ENCODE measurements around the gene TMEM259. TPM values are rescaled to one million over a fixed set of nuclear protein-coding genes. Genes with fewer than 3 reads are reported as not detected.

The TMEM259 gene
- total RNA-seq, 2 experiments from 2014 or later = 106 to 128 TPM

DNA sequence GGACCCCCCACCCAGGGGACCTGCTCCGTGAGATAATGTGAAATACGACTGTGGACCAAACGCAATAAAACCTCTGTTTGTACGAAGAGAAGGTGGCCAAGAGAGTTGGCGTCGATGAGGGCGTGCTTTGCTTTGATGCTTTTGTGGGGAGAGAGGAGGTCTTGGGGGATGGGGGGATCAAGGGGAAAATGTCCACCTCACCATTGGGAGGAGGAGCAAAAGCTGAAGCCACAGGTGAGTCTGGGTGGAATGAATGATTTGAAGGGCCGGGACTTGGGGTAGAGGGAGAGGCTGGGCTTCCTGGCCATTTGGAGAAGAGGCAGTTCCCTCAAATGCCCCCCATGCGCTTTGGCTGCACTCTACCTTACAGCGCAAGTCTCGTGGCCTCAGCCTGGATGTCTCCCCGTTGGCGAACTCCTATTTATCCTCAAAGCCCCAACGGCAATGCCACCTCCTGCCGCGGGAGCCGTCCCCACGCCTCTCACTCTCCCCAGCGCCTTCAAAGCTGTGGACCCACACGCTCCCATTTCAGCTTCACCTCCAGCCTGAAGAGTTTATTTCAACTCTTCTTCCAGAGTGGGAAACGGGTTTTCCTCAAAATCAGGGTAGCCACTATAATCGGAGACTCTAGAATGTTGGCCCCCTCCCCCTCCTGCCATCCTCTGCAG is 18.2 kb upstream of the TMEM259 start:
- ATAC-seq = no peak
- POLR2A ChIA-PET = interaction anchor here (0.6 to 1.1 kb wide), 6 partner anchors 10 to 684 kb away, joined by 3 to 4 read pairs (median 4); partner anchors contain the start of genes CNN2 and RNU6-2
- H3K27me3 Mint-ChIP-seq = no peaks in the 10 kb centered on the region
- CTCF ChIA-PET = interaction anchor here (0.7 to 1.7 kb wide), 7 partner anchors 8 to 486 kb away, joined by 3 to 7 read pairs (median 3); no protein-coding TSS in a partner anchor
- peaks cover 34% of the 10 kb centered on the region for H3K4me1 Mint-ChIP-seq
- DNase-seq = no peak
- intact Hi-C loops (cut with DNase I, micrococcal nuclease) = no loop called here
- H3K9me3 Mint-ChIP-seq (ENCODE audit: low read depth) = no peaks in the 10 kb centered on the region
- peak overlapping the region; percentile 74 for H3K27ac Mint-ChIP-seq
- H3K36me3 Mint-ChIP-seq (ENCODE audit: low read depth) = peaks cover 26% of the 10 kb centered on the region
- H3K4me3 Mint-ChIP-seq = peak overlapping the region; percentile 86

DNA sequence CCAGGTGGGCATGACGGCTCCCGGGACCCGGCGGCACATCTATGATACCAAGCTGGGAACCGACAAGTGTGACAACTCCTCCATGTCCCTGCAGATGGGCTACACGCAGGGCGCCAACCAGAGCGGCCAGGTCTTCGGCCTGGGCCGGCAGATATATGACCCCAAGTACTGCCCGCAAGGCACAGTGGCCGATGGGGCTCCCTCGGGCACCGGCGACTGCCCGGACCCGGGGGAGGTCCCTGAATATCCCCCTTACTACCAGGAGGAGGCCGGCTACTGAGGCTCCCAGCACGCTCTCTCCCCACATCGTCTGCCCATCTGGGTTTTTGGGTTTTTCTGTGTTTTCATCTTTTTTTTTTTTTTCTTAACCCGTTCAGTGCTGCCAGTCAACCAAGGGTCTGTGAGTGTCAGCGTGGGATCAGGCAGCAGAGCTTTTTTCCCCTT is 16.7 kb upstream of the TMEM259 start:
- POLR2A ChIA-PET = interaction anchor here (0.9 to 1.1 kb wide), 2 partner anchors 16 to 44 kb away, joined by 4 to 7 read pairs; partner anchors contain the start of gene RNU6-2
- peak overlapping the region; percentile 80 for H3K27ac Mint-ChIP-seq
- peaks cover 38% of the 10 kb centered on the region for H3K4me1 Mint-ChIP-seq
- DNase-seq = no peak
- intact Hi-C loops (cut with DNase I, micrococcal nuclease) = no loop called here
- H3K9me3 Mint-ChIP-seq (ENCODE audit: low read depth) = no peaks in the 10 kb centered on the region
- peak overlapping the region; percentile 52 for H3K4me3 Mint-ChIP-seq
- ATAC-seq = no peak
- H3K36me3 Mint-ChIP-seq (ENCODE audit: low read depth) = peaks cover 34% of the 10 kb centered on the region
- CTCF ChIA-PET = interaction anchor here (1.6 to 1.7 kb wide), 2 partner anchors 15 to 27 kb away, joined by 3 to 7 read pairs; no protein-coding TSS in a partner anchor
- no peaks in the 10 kb centered on the region for H3K27me3 Mint-ChIP-seq

- Mint-ChIP-seq H3K27ac (no peak overlapping the region), H3K36me3 (ENCODE audit: low read depth) (peaks cover 41% of the 10 kb centered on the region)
- CTCF ChIA-PET = interaction anchor here (1.0 to 1.3 kb wide), 2 partner anchors 10 to 28 kb away, joined by 3 to 4 read pairs; no protein-coding TSS in a partner anchor
Observed at GRCh38 chr19:1035998-1036621, 15.2 kb upstream of the TMEM259 start.

GRCh38 chr19:1032264-1032867 is 11.4 kb upstream of the TMEM259 start:
- Mint-ChIP-seq H3K4me3 (no peak overlapping the region), H3K27ac (no peak overlapping the region), H3K9me3 (ENCODE audit: low read depth) (no peaks in the 10 kb centered on the region), H3K4me1 (peaks cover 26% of the 10 kb centered on the region), H3K36me3 (ENCODE audit: low read depth) (peaks cover 37% of the 10 kb centered on the region), H3K27me3 (no peaks in the 10 kb centered on the region)
- DNase-seq (no peak), ATAC-seq (no peak)
- intact Hi-C loops (cut with DNase I, micrococcal nuclease) = no loop called here
- ChIA-PET POLR2A (interaction anchor here (0.5 to 0.7 kb wide), 2 partner anchors 11 to 14 kb away, joined by 3 read pairs; partner anchors contain the start of gene RNU6-2), CTCF (no interaction called here)

More at GRCh38 chr19:1035998-1036621, 15.2 kb upstream of the TMEM259 start:
- ATAC-seq (no peak), DNase-seq (no peak)
- POLR2A ChIA-PET = no interaction called here
- no peaks in the 10 kb centered on the region for H3K27me3 Mint-ChIP-seq
- intact Hi-C loops (cut with DNase I, micrococcal nuclease) = no loop called here
- no peaks in the 10 kb centered on the region for H3K9me3 Mint-ChIP-seq (ENCODE audit: low read depth)
- no peak overlapping the region for H3K4me3 Mint-ChIP-seq
- H3K4me1 Mint-ChIP-seq = peaks cover 36% of the 10 kb centered on the region

- Mint-ChIP-seq H3K27me3 (no peaks in the 10 kb centered on the region), H3K27ac (peak overlapping the region; percentile 74), H3K4me3 (peak overlapping the region; percentile 88), H3K9me3 (ENCODE audit: low read depth) (no peaks in the 10 kb centered on the region), H3K4me1 (peaks cover 30% of the 10 kb centered on the region), H3K36me3 (ENCODE audit: low read depth) (peaks cover 22% of the 10 kb centered on the region)
- DNase-seq (peak; percentile 76), ATAC-seq (peak; percentile 55)
- POLR2A ChIA-PET = interaction anchor here (0.6 to 1.0 kb wide), 3 partner anchors 12 to 241 kb away, joined by 3 read pairs; partner anchors contain the start of gene ABCA7
- CTCF ChIA-PET = interaction anchor here (0.7 to 1.1 kb wide), 5 partner anchors 9 to 166 kb away, joined by 3 to 5 read pairs (median 3); partner anchors contain the start of gene WDR18
- intact Hi-C loops (cut with DNase I, micrococcal nuclease) = loop anchor here in 1 of 2 experiments (1.0 to 5.0 kb wide), 3 partner anchors 12 to 379 kb away; partner anchors contain the start of genes ABCA7, ARHGAP45 and DAZAP1
Observed at GRCh38 chr19:1028062-1028926, 7.4 kb upstream of the TMEM259 start.

DNA sequence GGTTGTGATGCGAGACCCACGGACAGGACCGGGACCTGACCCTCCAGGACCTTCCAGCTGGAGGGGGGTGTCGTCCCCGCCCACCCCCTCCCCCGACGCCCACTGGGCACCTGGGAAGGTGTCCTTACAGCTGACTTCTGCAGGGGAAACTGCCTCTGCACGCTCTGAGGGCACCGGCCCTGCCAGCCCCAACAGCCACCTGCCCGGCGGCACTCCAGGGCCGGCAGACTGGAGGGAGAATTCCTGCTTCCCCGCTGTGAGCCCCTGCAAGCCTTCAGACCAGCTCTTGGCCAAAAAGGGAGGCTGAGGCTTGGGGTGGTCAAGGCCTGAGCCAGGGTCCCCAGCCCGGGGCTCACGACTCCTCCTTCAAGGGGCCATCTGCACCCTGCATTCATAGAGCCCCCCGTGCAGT is 6.7 kb upstream of the TMEM259 start:
- no peaks in the 10 kb centered on the region for H3K27me3 Mint-ChIP-seq
- DNase-seq = peak; percentile 46
- H3K4me3 Mint-ChIP-seq = peak overlapping the region; percentile 88
- no peaks in the 10 kb centered on the region for H3K9me3 Mint-ChIP-seq (ENCODE audit: low read depth)
- H3K36me3 Mint-ChIP-seq (ENCODE audit: low read depth) = peaks cover 16% of the 10 kb centered on the region
- intact Hi-C loops (cut with DNase I, micrococcal nuclease) = loop anchor here in 1 of 2 experiments (1.0 to 5.0 kb wide), 3 partner anchors 13 to 380 kb away; partner anchors contain the start of genes ABCA7, ARHGAP45 and DAZAP1
- peak overlapping the region; percentile 74 for H3K27ac Mint-ChIP-seq
- peaks cover 28% of the 10 kb centered on the region for H3K4me1 Mint-ChIP-seq
- CTCF ChIA-PET = interaction anchor here (1.0 kb wide), 1 partner anchor 9 kb away, joined by 3 read pairs; no protein-coding TSS in a partner anchor
- POLR2A ChIA-PET = interaction anchor here (0.7 to 1.1 kb wide), 5 partner anchors 45 to 241 kb away, joined by 3 to 6 read pairs (median 3); partner anchors contain the start of gene CIRBP
- ATAC-seq = peak; percentile 2

- DNase-seq (peak; percentile 61), ATAC-seq (peak; percentile 6)
- intact Hi-C loops (cut with DNase I, micrococcal nuclease) = loop anchor here in 1 of 2 experiments (1.0 to 5.0 kb wide), 3 partner anchors 40 to 380 kb away; partner anchors contain the start of genes ARHGAP45, DAZAP1 and GPX4
Observed at GRCh38 chr19:1026783-1027649, 6.1 kb upstream of the TMEM259 start.

GRCh38 chr19:1025960-1026782 is 5.2 kb upstream of the TMEM259 start, which contains the start of gene CNN2:
TSS of gene CNN2 (plus strand) at chr19:1026608. CDS start at chr19:1026662, 54 bp downstream.
- Mint-ChIP-seq H3K36me3 (ENCODE audit: low read depth) (peaks cover 10% of the 10 kb centered on the region), H3K27me3 (no peaks in the 10 kb centered on the region), H3K9me3 (ENCODE audit: low read depth) (no peaks in the 10 kb centered on the region), H3K27ac (peak within 1 kb of the TSS; percentile 87), H3K4me1 (peaks cover 31% of the 10 kb centered on the region), H3K4me3 (peak within 1 kb of the TSS; percentile 88)
- ChIA-PET POLR2A (interaction anchor here (0.6 to 1.3 kb wide), 7 partner anchors 14 to 243 kb away, joined by 3 to 9 read pairs (median 3); partner anchors contain the start of genes ABCA7 and CIRBP), CTCF (interaction anchor here (0.6 to 1.4 kb wide), 7 partner anchors 11 to 185 kb away, joined by 3 to 7 read pairs (median 4); partner anchors contain the start of gene ABCA7)
- peak; percentile 58 for ATAC-seq
- DNase-seq = peak; percentile 83
- intact Hi-C loops (cut with DNase I, micrococcal nuclease) = loop anchor here in 1 of 2 experiments (1.0 to 5.0 kb wide), 3 partner anchors 41 to 381 kb away; partner anchors contain the start of genes ARHGAP45, DAZAP1 and GPX4

More at GRCh38 chr19:1026783-1027649, 6.1 kb upstream of the TMEM259 start:
- peak overlapping the region; percentile 83 for H3K27ac Mint-ChIP-seq
- peaks cover 25% of the 10 kb centered on the region for H3K4me1 Mint-ChIP-seq
- ChIA-PET POLR2A (interaction anchor here (0.6 to 1.3 kb wide), 8 partner anchors 13 to 242 kb away, joined by 3 to 9 read pairs (median 3); partner anchors contain the start of genes ABCA7 and CIRBP), CTCF (interaction anchor here (0.7 to 1.3 kb wide), 3 partner anchors 14 to 67 kb away, joined by 3 to 5 read pairs (median 4); no protein-coding TSS in a partner anchor)
- H3K4me3 Mint-ChIP-seq = peak overlapping the region; percentile 88
- no peaks in the 10 kb centered on the region for H3K9me3 Mint-ChIP-seq (ENCODE audit: low read depth)
- H3K36me3 Mint-ChIP-seq (ENCODE audit: low read depth) = peaks cover 10% of the 10 kb centered on the region
- no peaks in the 10 kb centered on the region for H3K27me3 Mint-ChIP-seq
